GM12865 (cell line): Measurements from ENCODE around the gene MAPT.

ENCODE experiments used
- DNase-seq: peaks from one replicate; pipeline ENCODE4 v3.0.0; 2010; ENCODE audit warnings: low read depth
- H3K4me3 ChIP-seq: 2 replicates; pipeline ENCODE4 v1.5.1; 2011; ENCODE audit warnings: mild to moderate bottlenecking, low read depth, low read length, control low read depth
- CTCF ChIP-seq: IDR thresholded peaks from 2 replicates; pipeline ENCODE4 v1.5.1; 2011; ENCODE audit warnings: low read length, control low read depth, low read depth, inconsistent platforms; ENCODE audit not compliant: insufficient read depth; ENCODE audit errors: missing control alignments

MAPT gene

GRCh38 chr17:45984368-45984767 lies 90.0 kb downstream of the MAPT start:
- DNase-seq = no peak
- no peak overlapping the region for H3K4me3 ChIP-seq
- TF ChIP-seq CTCF = no peak

GRCh38 chr17:45985447-45985846 lies 91.1 kb downstream of the MAPT start:
- no peak for DNase-seq
- no peak for TF ChIP-seq CTCF
- H3K4me3 ChIP-seq = no peak overlapping the region

GRCh38 chr17:45986056-45986455 lies 91.7 kb downstream of the MAPT start:
- no peak for TF ChIP-seq CTCF
- no peak overlapping the region for H3K4me3 ChIP-seq
- no peak for DNase-seq

GRCh38 chr17:45987706-45988105 lies 93.4 kb downstream of the MAPT start:
- DNase-seq = no peak
- H3K4me3 ChIP-seq = no peak overlapping the region
- no peak for TF ChIP-seq CTCF

GRCh38 chr17:45989759-45990158 lies 95.4 kb downstream of the MAPT start:
- H3K4me3 ChIP-seq = no peak overlapping the region
- TF ChIP-seq CTCF = no peak
- DNase-seq = no peak

- DNase-seq = no peak
Observed at GRCh38 chr17:45990886-45991285, 96.5 kb downstream of the MAPT start.

More at GRCh38 chr17:45990886-45991285, 96.5 kb downstream of the MAPT start:
- no peak for TF ChIP-seq CTCF
- H3K4me3 ChIP-seq = no peak overlapping the region
